ENCODE measurements around the gene C3orf20. TPM values are rescaled to one million over a fixed set of nuclear protein-coding genes. Genes with fewer than 3 reads are reported as not detected.

The C3orf20 gene
- total and polyA plus RNA-seq, 9 of the 15 experiments (the other 6 are each of a cell fraction or from before 2014, with no cell fraction given): 0.04 TPM; not detected in 8

GRCh38 chr3:14646131-14646573 is 28.8 kb upstream of the C3orf20 start (continued):
- TF ChIP-seq EGR1 (conservative IDR thresholded peaks at IDR 0.05) (no peak), RUNX1 (IDR thresholded peaks at IDR 0.05; ENCODE audit: low read depth) (no peak), OTX1 (CRISPR knock-in tag; IDR thresholded peaks at IDR 0.05) (peak; percentile 53; the same call in 1 of the 2 replicates), CREBBP (IDR thresholded peaks at IDR 0.05; ENCODE audit: low read depth, low read length) (no peak), HMG20B (CRISPR knock-in tag; IDR thresholded peaks at IDR 0.05) (no peak), BRCA1 (IDR thresholded peaks at IDR 0.05) (no peak), BRCA1 (CRISPR knock-in tag; IDR thresholded peaks at IDR 0.05) (no peak), REST (IDR thresholded peaks at IDR 0.05; ENCODE audit: borderline replicate concordance) (no peak), REST (CRISPR knock-in tag; IDR thresholded peaks at IDR 0.05; ENCODE audit: low read depth) (0 out of 2 replicates have a peak, but pooled peaks have one; percentile 57), ZBTB7A (IDR thresholded peaks at IDR 0.05; ENCODE audit: borderline replicate concordance, control insufficient read depth, low read depth, low read length) (0 out of 2 replicates have a peak, but pooled peaks have one; percentile 36), MXD1 (CRISPR knock-in tag; IDR thresholded peaks at IDR 0.05; ENCODE audit: borderline replicate concordance, poor library complexity, severe bottlenecking) (no peak), GABPA (tag; conservative IDR thresholded peaks at IDR 0.05; ENCODE audit: low read depth) (peak; percentile 14; the same call in 1 of the 2 replicates), NR4A1 (CRISPR knock-in tag; IDR thresholded peaks at IDR 0.05) (0 out of 2 replicates have a peak, but pooled peaks have one; percentile 52), NR4A1 (tag; IDR thresholded peaks at IDR 0.05) (no peak), RAD21 (CRISPR knock-in tag; conservative IDR thresholded peaks at IDR 0.05 in 1 of 2, IDR thresholded peaks at IDR 0.05 in 1 of 2) (no peak), ZNF140 (CRISPR knock-in tag; IDR thresholded peaks at IDR 0.05) (no peak), ZNF184 (CRISPR knock-in tag; IDR thresholded peaks at IDR 0.05) (no peak), ERF (CRISPR knock-in tag; IDR thresholded peaks at IDR 0.05) (0 out of 2 replicates have a peak, but pooled peaks have one; percentile 76), TAF9B (IDR thresholded peaks at IDR 0.05; ENCODE audit: partially characterized antibody) (no peak), MCM7 (IDR thresholded peaks at IDR 0.05) (no peak), PYGO2 (tag; IDR thresholded peaks at IDR 0.05) (0 out of 2 replicates have a peak, but pooled peaks have one; percentile 41)
